ENCODE data around the gene MNDA.
"Not testable (repeated sequence)": the region's sequence is repeated elsewhere in the genome, so short reads cannot be mapped to it uniquely, and the experiment has no call there.

Gene MNDA

GRCh38 chr1:158839566-158839965, 8.4 kb downstream of the MNDA start:
- no peak for DNase-seq

- DNase-seq, result no peak
Observed at GRCh38 chr1:158840236-158840635, 9.1 kb downstream of the MNDA start.

- DNase-seq, result no peak
Observed at GRCh38 chr1:158864595-158864994, 33.4 kb downstream of the MNDA start.

GRCh38 chr1:158870438-158870837, 39.3 kb downstream of the MNDA start:
- DNase-seq, result not testable (repeated sequence)

- no peak for DNase-seq
Observed at GRCh38 chr1:158873141-158873540, 42.0 kb downstream of the MNDA start.

GRCh38 chr1:158893654-158894053, 62.5 kb downstream of the MNDA start:
- DNase-seq, result no peak

- DNase-seq, result no peak
Observed at GRCh38 chr1:158898722-158899121, 67.6 kb downstream of the MNDA start.

All from CD4-positive, alpha-beta T cell treated with Interleukin-6 for 4 hours (primary cell).